Lung (tissue), 12 donors: Measurements from ENCODE around the gene SERINC4. TPM values are rescaled to one million over a fixed set of nuclear protein-coding genes. Genes with fewer than 3 reads are reported as not detected.

Experiments
- ATAC-seq: fragments of 200-7000 bp; cut with Tn5 transposase; one replicate; pipeline ENCODE4 v1.9.1; 2020; ENCODE audit warnings: moderate number of reproducible peaks; ENCODE audit not compliant: insufficient read depth, low FRiP score
- DNase-seq, 3 donors: peaks; one replicate each; pipeline ENCODE4 v3.0.0-alpha.2; 2013 to 2017
- H3K27ac ChIP-seq, 2 donors: one replicate each; pipeline ENCODE4 v1.5.1; 2013; ENCODE audit warnings: mild to moderate bottlenecking in 2 of 2, moderate library complexity in 2 of 2, control low read depth in 1 of 2, inconsistent platforms in 1 of 2, low read depth in 1 of 2, low read length in 1 of 2
- H3K27me3 ChIP-seq, 3 donors: one replicate each; pipeline ENCODE4 v1.5.1; 2013; ENCODE audit warnings: low read length in 2 of 3; ENCODE audit not compliant: control insufficient read depth in 3 of 3, insufficient read depth in 3 of 3
- H3K36me3 ChIP-seq, 4 donors: one replicate each; pipeline ENCODE4 v1.5.1; 2013; ENCODE audit warnings: low read length in 4 of 4, mild to moderate bottlenecking in 1 of 4, moderate library complexity in 1 of 4; ENCODE audit not compliant: control insufficient read depth in 4 of 4, insufficient read depth in 4 of 4
- H3K4me1 ChIP-seq, 5 donors: one replicate each; pipeline ENCODE4 v1.5.1; 2013; ENCODE audit warnings: low read length in 5 of 5, mild to moderate bottlenecking in 2 of 5, moderate library complexity in 1 of 5; ENCODE audit not compliant: control insufficient read depth in 5 of 5, insufficient read depth in 5 of 5
- H3K4me3 ChIP-seq: one replicate; pipeline ENCODE4 v1.5.1; 2013; ENCODE audit warnings: mild to moderate bottlenecking, control low read depth, moderate library complexity
- H3K9ac ChIP-seq, 2 donors: one replicate each; pipeline ENCODE4 v1.5.1; 2013; ENCODE audit warnings: low read length in 2 of 2, control low read depth in 1 of 2; ENCODE audit not compliant: insufficient read depth in 1 of 2
- H3K9me3 ChIP-seq, 4 donors: one replicate each; pipeline ENCODE4 v1.5.1; 2013; ENCODE audit warnings: low read length in 3 of 4, mild to moderate bottlenecking in 1 of 4, moderate library complexity in 1 of 4; ENCODE audit not compliant: control insufficient read depth in 4 of 4, insufficient read depth in 3 of 4
- WGBS, 2 donors: extraction: QIAGEN DNeasy Blood & Tissue Kit; methylation state at CpG; one replicate each; pipeline ENCODE4 v1.1.7; 2013; 5-methylcytosine and 5-hydroxymethylcytosine counted together
- polyA plus RNA-seq, 2 donors: library from polyadenylated mRNA; stranded (reverse); fragments of 200-250 nt; gene quantifications; one replicate each; pipeline ENCODE4 v1.2.1, GENCODE V29; 2013
- total RNA-seq, 2 donors: library from RNA; depleted of rRNA in 1 of 2; stranded (reverse); fragments of >200 nt in 1 of 2; gene quantifications; one replicate each; pipeline ENCODE4 v1.2.1, GENCODE V29; 2014 to 2021
- TF ChIP-seq, protein P1 (sequence below): IDR thresholded peaks from 2 replicates; pipeline ENCODE4 v1.5.1; 2012; ENCODE audit warnings: mild to moderate bottlenecking; ENCODE audit errors: control extremely low read depth, extremely low read depth
- donor health status: control.
- donor health status: control.
- donor health status: Bipolar disorder and iron deficiency.
- donor health status: healthy.
- donor health status: DM: yes; HTN: yes; CAD: no.

SERINC4 gene
- total and polyA plus RNA-seq, 4 donors, result 0.18 to 0.46 (median 0.24) TPM; not detected in 1

DNA sequence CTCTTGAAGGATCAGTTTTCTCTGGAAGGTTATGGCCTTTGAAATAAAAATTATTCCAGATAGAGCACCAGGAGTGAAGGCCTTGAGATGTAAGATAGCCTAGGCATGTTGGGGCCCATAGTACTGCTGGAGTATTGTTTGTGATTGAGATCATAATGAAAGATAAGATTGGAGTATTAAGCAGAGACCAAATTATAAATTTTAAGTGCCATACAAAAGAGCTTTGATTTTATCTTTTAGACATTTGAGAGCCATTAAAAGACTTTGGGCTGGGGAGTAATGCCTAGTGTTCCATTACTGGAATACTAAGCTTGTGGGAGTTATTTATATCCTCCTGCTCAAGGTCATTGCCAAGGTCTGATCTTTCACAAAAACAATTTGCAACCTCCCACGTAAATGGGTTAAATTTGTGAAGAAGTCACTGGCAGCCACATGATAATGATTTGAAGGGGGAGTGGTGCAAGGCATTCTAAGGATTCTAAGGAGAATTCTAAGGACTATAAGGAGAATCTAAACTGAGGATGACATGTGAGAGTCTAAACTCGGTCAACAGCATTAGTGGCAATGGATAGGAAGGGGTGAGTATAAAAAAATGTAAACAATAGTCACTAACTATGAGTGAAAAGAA is 36.1 kb downstream of the SERINC4 start:
- WGBS, 2 donors, result 82 to 87% methylated on average over 2 of the region's 2 CpGs
- Histone ChIP-seq H3K27ac (no peak overlapping the region), H3K27me3 (no peaks in the 10 kb centered on the region), H3K4me3 (no peak overlapping the region), H3K36me3 (peaks cover 24 to 49% (median 39%) of the 10 kb centered on the region in 4 donors), H3K9me3 (no peaks in the 10 kb centered on the region), H3K9ac (no peak overlapping the region), H3K4me1 (no peaks in the 10 kb centered on the region)
- DNase-seq (no peak), ATAC-seq (no peak)
- TF ChIP-seq, protein P1, sequence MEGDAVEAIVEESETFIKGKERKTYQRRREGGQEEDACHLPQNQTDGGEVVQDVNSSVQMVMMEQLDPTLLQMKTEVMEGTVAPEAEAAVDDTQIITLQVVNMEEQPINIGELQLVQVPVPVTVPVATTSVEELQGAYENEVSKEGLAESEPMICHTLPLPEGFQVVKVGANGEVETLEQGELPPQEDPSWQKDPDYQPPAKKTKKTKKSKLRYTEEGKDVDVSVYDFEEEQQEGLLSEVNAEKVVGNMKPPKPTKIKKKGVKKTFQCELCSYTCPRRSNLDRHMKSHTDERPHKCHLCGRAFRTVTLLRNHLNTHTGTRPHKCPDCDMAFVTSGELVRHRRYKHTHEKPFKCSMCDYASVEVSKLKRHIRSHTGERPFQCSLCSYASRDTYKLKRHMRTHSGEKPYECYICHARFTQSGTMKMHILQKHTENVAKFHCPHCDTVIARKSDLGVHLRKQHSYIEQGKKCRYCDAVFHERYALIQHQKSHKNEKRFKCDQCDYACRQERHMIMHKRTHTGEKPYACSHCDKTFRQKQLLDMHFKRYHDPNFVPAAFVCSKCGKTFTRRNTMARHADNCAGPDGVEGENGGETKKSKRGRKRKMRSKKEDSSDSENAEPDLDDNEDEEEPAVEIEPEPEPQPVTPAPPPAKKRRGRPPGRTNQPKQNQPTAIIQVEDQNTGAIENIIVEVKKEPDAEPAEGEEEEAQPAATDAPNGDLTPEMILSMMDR, result no peak

DNA sequence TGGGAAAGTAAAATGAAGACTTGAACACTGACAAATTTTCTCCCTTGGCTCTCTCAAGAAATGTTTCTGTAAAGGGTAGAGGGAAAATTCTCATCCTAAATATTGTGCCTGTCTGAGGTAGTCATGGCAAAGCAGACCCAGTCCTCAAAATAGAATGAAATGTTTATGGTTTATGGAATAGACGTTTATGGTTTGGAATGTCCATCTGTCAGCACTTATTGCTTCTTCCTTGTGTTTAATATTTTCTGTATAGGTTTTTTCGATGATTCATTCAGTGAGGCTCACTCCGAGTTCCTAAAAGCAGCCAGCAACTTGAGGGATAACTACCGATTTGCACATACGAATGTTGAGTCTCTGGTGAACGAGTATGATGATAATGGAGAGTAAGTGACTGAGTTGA is 37.2 kb downstream of the SERINC4 start:
- no peaks in the 10 kb centered on the region for H3K4me1 ChIP-seq
- no peaks in the 10 kb centered on the region for H3K27me3 ChIP-seq
- ATAC-seq (no peak), DNase-seq (no peak)
- H3K36me3 ChIP-seq, result peaks cover 22 to 49% (median 38%) of the 10 kb centered on the region in 4 donors
- WGBS, 2 donors, result 79 to 86% methylated on average over 6 of the region's 6 CpGs
- H3K27ac ChIP-seq, result no peak overlapping the region
- no peaks in the 10 kb centered on the region for H3K9me3 ChIP-seq
- no peak overlapping the region for H3K9ac ChIP-seq
- H3K4me3 ChIP-seq, result no peak overlapping the region
- TF ChIP-seq, protein P1, result no peak

DNA sequence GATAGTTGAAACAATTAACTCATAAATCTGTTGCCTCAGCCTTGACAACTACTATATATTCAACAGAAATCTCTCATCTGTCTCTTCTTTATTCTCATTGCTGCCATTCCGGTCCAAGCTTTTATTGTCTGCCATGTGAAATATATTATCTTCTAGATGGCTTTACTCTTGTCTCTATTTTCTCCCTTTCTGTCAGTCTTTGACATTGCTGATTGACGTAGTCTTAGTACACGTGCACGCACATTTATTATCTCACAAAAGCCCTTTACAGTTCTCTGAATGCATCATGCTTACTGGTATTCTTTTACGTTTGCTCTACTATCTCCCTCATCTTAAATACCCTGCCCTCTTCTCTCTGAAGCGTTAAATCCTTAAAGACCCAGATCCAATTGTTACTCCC is 48.1 kb downstream of the SERINC4 start:
- Histone ChIP-seq H3K27me3 (no peaks in the 10 kb centered on the region), H3K9ac (no peak overlapping the region), H3K9me3 (no peaks in the 10 kb centered on the region), H3K36me3 (peaks cover 8 to 22% (median 13%) of the 10 kb centered on the region in 4 donors), H3K4me3 (no peak overlapping the region), H3K4me1 (peaks cover 0 to 20% (median 8%) of the 10 kb centered on the region in 5 donors), H3K27ac (no peak overlapping the region)
- ATAC-seq (no peak), DNase-seq (no peak)
- TF ChIP-seq, protein P1, result no peak
- WGBS, 2 donors, result 83 to 87% methylated on average over 6 of the region's 6 CpGs
